Activated CD4-positive, alpha-beta memory T cell treated with anti-CD3 and anti-CD28 coated beads, Interleukin-2, amount 10 ng/mL, durations not matched to agents 7 days and 5 days (primary cell): ENCODE results near the gene MS4A4A. TPM values are rescaled to one million over a fixed set of nuclear protein-coding genes. Genes with fewer than 3 reads are reported as not detected.

Experiments used
- CTCF ChIA-PET: fragments of 350-600 bp; sonication (Branson Sonifier 250); formaldehyde crosslinking; loops from one replicate; lab custom pipeline; 2021; ENCODE audit warnings: antibody characterized with exemption, inconsistent platforms; lab: Charles Lee
- POLR2A ChIA-PET: fragments of 350-600 bp; sonication (Branson Sonifier 250); formaldehyde crosslinking; loops from one replicate; lab custom pipeline; 2021; ENCODE audit warnings: antibody characterized with exemption; lab: Charles Lee
- DNase-seq: peaks from one replicate; pipeline ENCODE4 v3.0.0-alpha.2; 2020
- H3K27ac Mint-ChIP-seq: one replicate; pipeline ENCODE4 v1.8.0; 2021; ENCODE audit warnings: mild to moderate bottlenecking, mixed read lengths
- H3K27me3 Mint-ChIP-seq: one replicate; pipeline ENCODE4 v1.8.0; 2021; ENCODE audit warnings: mixed read lengths
- H3K36me3 Mint-ChIP-seq: one replicate; pipeline ENCODE4 v1.8.0; 2021; ENCODE audit warnings: low read depth, mixed read lengths
- H3K4me1 Mint-ChIP-seq: one replicate; pipeline ENCODE4 v1.8.0; 2021; ENCODE audit warnings: mixed read lengths
- H3K4me3 Mint-ChIP-seq: one replicate; pipeline ENCODE4 v1.8.0; 2021; ENCODE audit warnings: mild to moderate bottlenecking, mixed read lengths
- H3K9me3 Mint-ChIP-seq: one replicate; pipeline ENCODE4 v1.8.0; 2021; ENCODE audit warnings: mixed read lengths
- total RNA-seq, 2 experiments: library from RNA; stranded (reverse); gene quantifications; one replicate each; pipeline ENCODE4 v1.2.3, GENCODE V29; 2021

The MS4A4A gene
- total RNA-seq, 2 experiments from 2014 or later, result not detected

DNA sequence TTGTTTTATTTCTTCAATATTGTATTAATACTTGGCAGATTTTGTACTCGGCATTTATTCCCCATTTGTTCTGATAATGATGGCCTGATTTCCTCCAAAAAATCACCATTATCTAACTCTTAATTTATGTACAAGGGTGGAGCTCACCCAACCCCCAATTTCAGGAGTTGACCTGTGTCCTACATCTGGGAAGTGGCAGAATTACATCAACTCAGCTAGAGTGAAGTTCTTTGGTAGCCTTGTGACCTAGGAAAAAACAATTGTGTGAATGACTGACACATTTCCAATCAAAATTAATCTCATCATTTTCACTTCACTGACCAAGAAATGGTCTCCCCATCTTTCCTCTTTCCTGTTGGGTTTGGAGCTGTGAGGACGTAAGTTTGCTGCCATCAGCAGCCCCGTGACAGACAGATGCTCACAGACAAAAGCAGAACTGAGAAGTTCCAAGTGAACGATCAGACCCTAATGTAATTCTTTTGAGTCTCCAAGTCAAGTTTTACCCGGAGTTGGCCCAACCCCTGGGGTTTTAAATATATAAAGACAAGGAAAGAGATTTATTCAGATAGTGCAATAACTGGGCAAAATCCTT is 30.0 kb downstream of the MS4A4A start:
- H3K36me3 Mint-ChIP-seq, result no peaks in the 10 kb centered on the region
- H3K9me3 Mint-ChIP-seq, result no peaks in the 10 kb centered on the region
- no peak overlapping the region for H3K4me3 Mint-ChIP-seq
- H3K4me1 Mint-ChIP-seq, result no peaks in the 10 kb centered on the region
- ChIA-PET CTCF (no interaction called here), POLR2A (no interaction called here)
- no peak for DNase-seq
- no peaks in the 10 kb centered on the region for H3K27me3 Mint-ChIP-seq
- H3K27ac Mint-ChIP-seq, result no peak overlapping the region

DNA sequence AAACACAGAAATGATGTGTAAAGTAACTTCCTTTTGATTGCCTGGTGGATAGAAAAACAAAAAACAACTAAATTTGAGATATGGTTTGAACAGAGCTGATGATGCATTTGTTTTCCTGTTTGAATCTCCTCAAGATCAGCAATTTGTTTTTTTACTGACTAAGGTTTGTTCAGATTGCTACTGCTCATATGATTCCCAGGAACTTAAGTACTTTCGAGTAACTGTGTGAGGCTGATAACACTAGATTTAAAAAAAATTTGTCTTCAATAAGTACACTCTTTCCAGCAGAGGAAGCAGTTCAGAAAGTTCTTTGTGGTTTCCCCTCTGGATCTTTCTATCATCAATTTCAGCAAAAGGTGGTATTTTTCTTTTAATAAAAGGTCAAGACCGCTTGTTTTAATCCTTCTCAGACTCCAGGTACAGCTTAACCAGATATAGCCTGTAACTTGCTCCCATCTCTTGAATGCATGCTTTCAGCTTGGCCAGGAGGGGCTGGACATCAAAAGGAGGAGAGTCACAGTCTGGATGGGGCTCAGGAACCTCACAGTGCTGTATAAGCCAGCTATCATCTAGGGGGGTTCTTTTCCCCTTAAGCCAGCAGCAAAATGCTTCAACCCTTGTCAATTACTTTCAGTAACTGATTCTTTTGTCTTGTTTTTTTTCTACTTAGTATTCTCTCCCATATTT is 34.3 kb downstream of the MS4A4A start:
- H3K9me3 Mint-ChIP-seq, result no peaks in the 10 kb centered on the region
- no peaks in the 10 kb centered on the region for H3K4me1 Mint-ChIP-seq
- H3K4me3 Mint-ChIP-seq, result no peak overlapping the region
- POLR2A ChIA-PET, result no interaction called here
- H3K27me3 Mint-ChIP-seq, result peaks cover 4% of the 10 kb centered on the region
- DNase-seq, result no peak
- H3K27ac Mint-ChIP-seq, result no peak overlapping the region
- H3K36me3 Mint-ChIP-seq, result no peaks in the 10 kb centered on the region
- CTCF ChIA-PET, result no interaction called here

DNA sequence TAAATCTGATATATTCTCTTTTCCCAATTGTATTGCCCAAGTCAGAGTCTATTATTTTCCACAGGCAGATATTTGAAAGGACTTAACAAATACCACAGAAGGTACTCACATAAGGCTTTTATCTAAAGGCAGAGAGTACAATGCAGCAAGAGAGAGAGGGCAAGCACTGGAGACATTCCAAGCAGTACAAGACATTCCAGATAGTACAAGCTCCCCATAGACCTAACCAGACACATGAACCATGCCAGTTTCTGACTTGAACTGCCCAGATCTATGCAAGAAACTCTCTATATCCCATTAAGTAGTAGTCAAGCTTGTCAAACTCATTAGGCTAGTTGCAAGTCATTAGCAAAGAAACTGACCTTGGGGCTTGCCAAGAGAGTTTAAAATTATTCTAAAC is 35.4 kb downstream of the MS4A4A start:
- H3K27ac Mint-ChIP-seq, result no peak overlapping the region
- no peaks in the 10 kb centered on the region for H3K9me3 Mint-ChIP-seq
- CTCF ChIA-PET, result no interaction called here
- peaks cover 1% of the 10 kb centered on the region for H3K36me3 Mint-ChIP-seq
- peaks cover 5% of the 10 kb centered on the region for H3K27me3 Mint-ChIP-seq
- no peaks in the 10 kb centered on the region for H3K4me1 Mint-ChIP-seq
- POLR2A ChIA-PET, result no interaction called here
- no peak for DNase-seq
- H3K4me3 Mint-ChIP-seq, result no peak overlapping the region

DNA sequence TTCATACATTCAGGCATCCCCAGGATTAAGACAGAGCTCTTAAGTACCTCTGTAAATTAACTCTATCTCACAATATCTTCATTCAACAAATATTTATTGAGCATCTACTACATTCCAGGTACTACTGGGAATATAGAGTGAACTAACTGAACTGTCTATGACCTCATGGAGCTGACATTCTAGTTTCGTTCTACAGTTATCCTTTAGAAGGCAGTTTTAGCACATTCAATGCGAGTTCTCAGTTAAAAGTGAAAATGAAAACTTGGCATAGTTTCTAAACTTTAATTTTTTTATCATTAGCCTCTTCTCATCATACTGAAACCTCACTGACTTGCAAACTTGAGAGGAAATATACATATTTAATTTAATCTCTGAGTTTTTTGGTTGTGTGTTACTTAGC is 35.9 kb downstream of the MS4A4A start:
- ChIA-PET CTCF (interaction anchor here (1.2 kb wide), 1 partner anchor 18 kb away, joined by 3 read pairs; no protein-coding TSS in a partner anchor), POLR2A (no interaction called here)
- peaks cover 7% of the 10 kb centered on the region for H3K27me3 Mint-ChIP-seq
- H3K27ac Mint-ChIP-seq, result no peak overlapping the region
- H3K4me1 Mint-ChIP-seq, result no peaks in the 10 kb centered on the region
- H3K9me3 Mint-ChIP-seq, result no peaks in the 10 kb centered on the region
- no peak for DNase-seq
- H3K36me3 Mint-ChIP-seq, result peaks cover 2% of the 10 kb centered on the region
- H3K4me3 Mint-ChIP-seq, result no peak overlapping the region

GRCh38 chr11:60318726-60319125 is 38.3 kb downstream of the MS4A4A start:
- H3K36me3 Mint-ChIP-seq, result peaks cover 2% of the 10 kb centered on the region
- no peaks in the 10 kb centered on the region for H3K9me3 Mint-ChIP-seq
- H3K4me3 Mint-ChIP-seq, result no peak overlapping the region
- ChIA-PET CTCF (interaction anchor here (1.3 kb wide), 1 partner anchor 15 kb away, joined by 4 read pairs; no protein-coding TSS in a partner anchor), POLR2A (no interaction called here)
- no peak for DNase-seq
- no peak overlapping the region for H3K27ac Mint-ChIP-seq
- H3K27me3 Mint-ChIP-seq, result peaks cover 7% of the 10 kb centered on the region
- no peaks in the 10 kb centered on the region for H3K4me1 Mint-ChIP-seq

DNA sequence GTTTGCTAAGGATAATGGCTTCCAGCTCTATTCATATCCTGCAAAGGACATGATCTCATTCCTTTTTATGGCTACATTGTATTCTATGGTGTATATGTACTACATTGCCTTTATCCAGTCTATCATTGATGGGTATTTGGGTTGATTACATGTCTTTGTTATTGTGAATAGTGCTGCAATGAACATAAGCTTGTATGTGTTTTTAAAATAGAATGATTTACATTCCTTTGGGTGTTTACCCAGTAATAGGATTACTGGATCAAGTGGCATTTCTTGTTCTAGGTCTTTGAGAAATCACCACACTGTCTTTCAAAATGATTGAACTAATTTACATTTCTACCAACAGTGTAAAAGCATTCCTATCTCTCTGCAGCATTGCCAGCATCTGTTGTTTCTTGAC is 40.6 kb downstream of the MS4A4A start:
- ChIA-PET POLR2A (no interaction called here), CTCF (no interaction called here)
- no peaks in the 10 kb centered on the region for H3K9me3 Mint-ChIP-seq
- H3K27me3 Mint-ChIP-seq, result peaks cover 7% of the 10 kb centered on the region
- no peak for DNase-seq
- no peak overlapping the region for H3K4me3 Mint-ChIP-seq
- no peak overlapping the region for H3K27ac Mint-ChIP-seq
- H3K36me3 Mint-ChIP-seq, result peaks cover 2% of the 10 kb centered on the region
- no peaks in the 10 kb centered on the region for H3K4me1 Mint-ChIP-seq

DNA sequence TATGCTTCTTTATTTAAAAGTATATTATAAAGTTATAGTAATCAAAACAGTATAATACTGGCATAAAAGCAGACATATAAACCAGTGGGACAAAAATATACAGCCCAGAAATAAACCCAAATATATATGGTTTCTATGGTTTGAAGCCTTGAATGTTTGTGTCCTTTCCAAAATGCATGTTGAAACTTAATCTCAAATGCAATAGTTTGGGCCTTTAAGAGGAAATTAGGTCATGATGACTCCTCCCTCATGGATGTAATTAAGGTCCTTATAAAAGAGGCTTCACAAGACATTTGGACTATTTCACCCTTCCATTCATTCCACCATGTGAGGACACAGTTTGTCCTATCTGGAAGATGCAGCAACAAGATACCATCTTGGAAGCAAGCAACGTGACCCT is 46.5 kb downstream of the MS4A4A start, which contains the start of gene MS4A6E:
Gene MS4A6E, plus strand, starts transcription at position 301 of the 400 bp plus-strand sequence. CDS start 7,641 bp downstream, outside the sequence.
- no peaks in the 10 kb centered on the region for H3K36me3 Mint-ChIP-seq
- H3K27ac Mint-ChIP-seq, result no peak within 1 kb of the TSS
- no peaks in the 10 kb centered on the region for H3K9me3 Mint-ChIP-seq
- CTCF ChIA-PET, result no interaction called here
- DNase-seq, result no peak
- no peak within 1 kb of the TSS for H3K4me3 Mint-ChIP-seq
- no peaks in the 10 kb centered on the region for H3K27me3 Mint-ChIP-seq
- no peaks in the 10 kb centered on the region for H3K4me1 Mint-ChIP-seq
- POLR2A ChIA-PET, result no interaction called here

DNA sequence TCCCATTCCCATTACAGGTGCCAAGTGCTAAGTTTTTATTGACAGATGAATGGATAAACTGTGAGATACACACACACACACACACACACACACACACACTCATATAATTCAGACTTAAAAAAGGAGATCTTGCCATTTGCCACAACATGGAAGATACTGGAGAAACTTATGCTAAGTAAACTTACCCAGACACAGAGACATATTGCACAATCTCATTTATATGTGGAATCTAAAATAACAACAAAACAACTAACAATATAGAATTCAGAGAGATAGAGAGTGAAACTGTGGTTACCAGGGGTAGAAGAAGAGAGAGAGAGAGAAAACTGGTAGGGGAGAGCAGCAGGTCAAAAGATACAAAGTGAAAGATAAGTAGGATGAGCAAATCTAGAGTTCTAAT is 48.0 kb downstream of the MS4A4A start:
- CTCF ChIA-PET, result no interaction called here

DNA sequence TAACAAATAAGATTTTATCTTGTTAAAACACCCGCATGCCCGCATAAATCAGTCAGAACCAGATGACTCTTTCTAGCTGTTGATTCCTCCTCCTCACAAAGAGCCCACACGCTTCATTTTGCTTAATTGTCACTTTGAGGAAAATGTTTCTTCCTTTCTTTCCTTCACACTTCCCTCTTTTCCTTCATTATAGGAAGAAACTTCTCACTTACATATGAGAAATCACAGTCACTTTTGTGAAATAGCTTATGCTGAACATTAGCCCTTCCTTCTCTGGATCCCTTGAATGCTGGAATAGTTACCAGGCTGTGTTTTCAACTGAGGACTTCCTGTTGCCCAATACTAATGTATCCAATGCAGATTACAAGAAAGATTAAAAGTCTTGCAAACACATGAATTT is 52.4 kb downstream of the MS4A4A start:
- Mint-ChIP-seq H3K27me3 (peaks cover 15% of the 10 kb centered on the region), H3K36me3 (no peaks in the 10 kb centered on the region), H3K4me1 (peaks cover under 1% of the 10 kb centered on the region), H3K4me3 (no peak overlapping the region), H3K9me3 (no peaks in the 10 kb centered on the region), H3K27ac (no peak overlapping the region)
- ChIA-PET CTCF (interaction anchor here (1.3 to 1.9 kb wide), 4 partner anchors 14 to 153 kb away, joined by 3 to 6 read pairs (median 4); partner anchors contain the start of gene MS4A7), POLR2A (no interaction called here)
- DNase-seq, result no peak

More for the DNA sequence above, 48.0 kb downstream of the MS4A4A start:
- no peak for DNase-seq
- POLR2A ChIA-PET, result no interaction called here
- no peaks in the 10 kb centered on the region for H3K36me3 Mint-ChIP-seq
- H3K4me3 Mint-ChIP-seq, result no peak overlapping the region
- no peak overlapping the region for H3K27ac Mint-ChIP-seq
- peaks cover 6% of the 10 kb centered on the region for H3K27me3 Mint-ChIP-seq
- H3K4me1 Mint-ChIP-seq, result no peaks in the 10 kb centered on the region
- H3K9me3 Mint-ChIP-seq, result no peaks in the 10 kb centered on the region

GRCh38 chr11:60334005-60334620 is 53.6 kb downstream of the MS4A4A start:
- ChIA-PET POLR2A (no interaction called here), CTCF (interaction anchor here (0.7 to 1.9 kb wide), 7 partner anchors 10 to 283 kb away, joined by 3 to 6 read pairs (median 3); partner anchors contain the start of gene MS4A7)
- H3K9me3 Mint-ChIP-seq, result no peaks in the 10 kb centered on the region
- DNase-seq, result peak; percentile 62
- no peak overlapping the region for H3K4me3 Mint-ChIP-seq
- no peaks in the 10 kb centered on the region for H3K36me3 Mint-ChIP-seq
- H3K4me1 Mint-ChIP-seq, result peaks cover 4% of the 10 kb centered on the region
- peaks cover 21% of the 10 kb centered on the region for H3K27me3 Mint-ChIP-seq
- H3K27ac Mint-ChIP-seq, result no peak overlapping the region

- Mint-ChIP-seq H3K27ac (no peak overlapping the region), H3K4me3 (no peak overlapping the region)
- DNase-seq, result no peak
Observed at GRCh38 chr11:60336767-60337391, 56.4 kb downstream of the MS4A4A start.

DNA sequence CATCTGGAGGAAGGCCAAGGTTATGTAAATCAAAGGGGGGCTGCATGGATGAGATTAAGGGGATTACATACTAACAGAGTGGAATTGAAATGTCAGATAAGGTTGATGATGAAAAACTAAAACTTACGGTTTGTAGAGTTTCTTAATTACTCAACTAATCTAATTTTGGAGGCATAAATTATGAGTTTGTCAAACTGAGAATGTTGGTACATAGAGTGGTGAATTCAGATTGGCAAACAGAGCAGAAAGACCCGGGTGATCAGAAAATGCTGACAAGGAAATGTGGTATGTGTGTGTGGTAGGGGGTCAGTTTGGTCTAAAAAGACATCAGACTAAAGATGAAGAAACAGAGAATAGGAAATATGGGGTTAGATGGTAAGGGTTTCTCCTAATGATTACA is 57.6 kb downstream of the MS4A4A start:
- Mint-ChIP-seq H3K27me3 (peaks cover 30% of the 10 kb centered on the region), H3K27ac (no peak overlapping the region), H3K4me1 (peaks cover 4% of the 10 kb centered on the region), H3K36me3 (no peaks in the 10 kb centered on the region), H3K9me3 (no peaks in the 10 kb centered on the region), H3K4me3 (no peak overlapping the region)
- ChIA-PET CTCF (no interaction called here), POLR2A (no interaction called here)
- no peak for DNase-seq

More at GRCh38 chr11:60336767-60337391, 56.4 kb downstream of the MS4A4A start:
- ChIA-PET POLR2A (no interaction called here), CTCF (interaction anchor here (2.0 kb wide), 1 partner anchor 8 kb away, joined by 10 read pairs; no protein-coding TSS in a partner anchor)
- Mint-ChIP-seq H3K27me3 (peaks cover 33% of the 10 kb centered on the region), H3K4me1 (peaks cover 4% of the 10 kb centered on the region), H3K36me3 (no peaks in the 10 kb centered on the region), H3K9me3 (no peaks in the 10 kb centered on the region)

DNA sequence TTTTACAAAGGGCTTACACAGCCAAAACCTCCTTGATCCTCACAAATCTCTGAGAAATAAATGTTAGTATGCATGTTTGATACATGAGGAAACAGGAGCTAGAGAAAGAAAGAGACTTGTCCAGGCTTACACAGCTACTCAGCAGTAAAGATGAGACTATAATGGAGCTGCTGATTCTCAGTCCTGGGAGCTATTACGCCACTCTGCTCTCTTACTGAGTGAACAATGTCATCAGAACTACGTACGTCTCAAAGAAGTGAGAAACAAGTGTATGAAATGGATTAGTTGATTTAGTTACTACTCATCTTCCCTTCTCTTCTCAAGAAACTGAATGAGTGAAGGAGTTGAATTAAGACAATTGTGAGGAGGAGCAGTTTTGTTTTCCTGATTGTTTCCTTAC is 58.9 kb downstream of the MS4A4A start:
- no peak overlapping the region for H3K4me3 Mint-ChIP-seq
- peaks cover 4% of the 10 kb centered on the region for H3K4me1 Mint-ChIP-seq
- ChIA-PET POLR2A (no interaction called here), CTCF (no interaction called here)
- peaks cover 25% of the 10 kb centered on the region for H3K27me3 Mint-ChIP-seq
- DNase-seq, result no peak
- no peak overlapping the region for H3K27ac Mint-ChIP-seq
- no peaks in the 10 kb centered on the region for H3K9me3 Mint-ChIP-seq
- no peaks in the 10 kb centered on the region for H3K36me3 Mint-ChIP-seq
